HG02938 (cell line): Measurements from ENCODE around the gene CHRNA4.
"Not testable (repeated sequence)": the region's sequence is repeated elsewhere in the genome, so short reads cannot be mapped to it uniquely, and the experiment has no call there.

Source experiments
- ATAC-seq: cut with Tn5 transposase; IDR thresholded peaks from one replicate; pipeline ENCODE4 v1.9.1; 2021; ENCODE audit warnings: mild to moderate bottlenecking, moderate library complexity; ENCODE audit not compliant: unreplicated experiment

CHRNA4 gene

DNA sequence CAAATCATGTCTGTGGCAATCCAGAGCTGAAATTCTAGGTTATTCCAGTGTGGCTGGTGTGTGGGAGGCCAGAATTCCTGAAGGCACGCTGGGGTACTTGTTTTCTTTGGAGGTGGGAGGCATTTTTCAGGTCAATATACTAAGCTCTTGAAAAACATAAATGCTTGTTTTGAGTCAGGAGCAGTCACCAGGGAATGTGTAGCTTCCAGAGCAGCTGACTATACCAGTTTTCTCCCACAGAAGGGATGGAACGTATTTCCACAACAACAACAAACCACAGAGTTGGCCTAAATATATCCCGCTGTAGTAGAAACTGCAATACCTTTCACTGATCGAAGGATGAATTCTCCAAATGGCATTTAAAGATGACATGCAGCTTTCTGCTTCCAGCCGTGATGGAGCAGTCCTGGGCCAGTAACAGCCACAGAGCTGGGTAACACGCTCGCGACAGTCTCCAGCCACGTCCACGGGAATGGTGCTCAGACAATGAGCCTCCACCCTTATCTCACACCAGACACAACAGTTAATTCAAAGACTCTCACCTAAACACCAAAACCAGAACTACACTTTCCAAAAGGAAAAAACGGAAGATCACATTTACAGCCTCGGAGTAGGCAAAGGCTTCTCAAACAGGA, 23.2 kb downstream of the CHRNA4 start:
- no peak for ATAC-seq

DNA sequence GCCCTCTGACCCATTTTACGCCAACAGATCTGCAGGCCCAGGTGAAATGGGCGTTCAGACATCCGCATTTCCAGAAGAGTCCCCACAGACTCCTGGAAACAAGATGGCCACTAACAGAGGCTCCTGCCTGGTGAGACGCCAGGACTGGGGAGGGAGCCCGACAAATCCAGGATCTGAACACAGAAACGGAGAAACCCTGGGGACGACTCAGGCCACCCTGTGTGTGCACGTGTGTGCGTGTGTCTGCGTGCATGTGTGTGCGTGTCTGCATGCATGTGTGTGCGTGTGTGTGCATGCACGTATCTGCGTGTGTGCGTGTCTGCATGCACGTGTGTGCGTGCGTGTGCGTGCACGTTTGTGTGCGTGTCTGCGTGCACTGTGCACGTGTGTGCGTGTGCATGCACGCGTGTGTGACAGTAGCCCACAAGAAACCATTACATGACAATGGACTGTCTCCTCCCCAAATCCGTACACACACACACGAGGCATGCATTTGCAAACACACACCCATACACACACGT, 24.9 kb downstream of the CHRNA4 start:
- ATAC-seq, result no peak

DNA sequence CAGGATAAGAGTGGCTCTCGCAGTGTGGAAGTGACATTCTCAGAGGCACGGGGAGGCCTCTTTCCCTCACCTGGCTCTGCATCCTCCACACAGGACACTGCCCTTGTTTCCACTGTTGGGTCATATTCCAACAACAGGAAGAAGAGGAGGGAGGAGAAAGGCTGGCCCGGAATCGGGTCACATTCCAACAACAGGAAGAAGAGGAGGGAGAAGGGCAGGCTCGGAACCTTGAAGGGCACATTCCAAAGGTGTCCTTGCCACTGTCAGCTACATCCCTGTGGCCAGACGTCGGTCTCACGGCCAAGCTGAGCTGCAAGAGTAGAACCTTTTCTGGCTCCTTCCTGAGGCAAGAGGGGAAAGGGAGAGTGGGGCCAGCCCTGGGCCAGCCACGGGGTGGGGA, 25.4 kb downstream of the CHRNA4 start:
- no peak for ATAC-seq

DNA sequence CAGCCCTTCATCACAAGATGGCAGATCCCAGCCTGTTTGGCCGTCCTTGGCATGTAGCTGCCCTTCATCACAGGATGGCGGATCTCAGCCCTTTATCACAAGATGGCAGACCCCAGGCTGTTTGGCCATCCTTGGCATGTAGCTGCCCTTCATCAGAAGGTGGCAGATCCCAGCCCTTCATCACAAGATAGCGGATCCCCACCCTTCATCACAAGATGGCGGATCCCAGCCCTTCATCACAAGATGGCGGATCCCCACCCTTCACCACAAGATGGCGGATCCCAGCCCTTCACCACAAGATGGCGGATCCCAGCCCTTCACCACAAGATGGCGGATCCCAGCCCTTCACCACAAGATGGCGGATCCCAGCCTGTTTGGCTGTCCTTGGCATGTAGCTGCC, 26.1 kb downstream of the CHRNA4 start:
- ATAC-seq, result not testable (repeated sequence)

DNA sequence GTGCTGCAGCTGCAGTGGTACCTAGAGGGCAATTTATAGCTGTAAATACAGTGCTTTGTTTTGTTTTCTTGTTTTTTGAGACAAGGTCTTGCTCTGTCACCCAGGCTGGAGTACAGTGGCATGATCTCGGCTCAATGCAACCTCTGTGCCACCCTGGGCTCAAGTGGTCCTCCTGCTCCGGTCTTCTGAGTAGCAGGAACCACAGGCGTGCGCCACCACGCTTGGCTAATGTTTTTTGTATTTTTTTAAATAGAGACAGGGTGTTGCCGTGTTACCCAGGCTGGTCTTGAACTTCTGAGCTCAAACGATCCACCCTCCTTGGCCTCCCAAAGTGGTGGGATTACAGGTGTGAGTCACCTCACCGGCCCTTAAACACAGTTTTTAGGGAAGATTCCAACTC, 26.8 kb downstream of the CHRNA4 start:
- ATAC-seq, result no peak

DNA sequence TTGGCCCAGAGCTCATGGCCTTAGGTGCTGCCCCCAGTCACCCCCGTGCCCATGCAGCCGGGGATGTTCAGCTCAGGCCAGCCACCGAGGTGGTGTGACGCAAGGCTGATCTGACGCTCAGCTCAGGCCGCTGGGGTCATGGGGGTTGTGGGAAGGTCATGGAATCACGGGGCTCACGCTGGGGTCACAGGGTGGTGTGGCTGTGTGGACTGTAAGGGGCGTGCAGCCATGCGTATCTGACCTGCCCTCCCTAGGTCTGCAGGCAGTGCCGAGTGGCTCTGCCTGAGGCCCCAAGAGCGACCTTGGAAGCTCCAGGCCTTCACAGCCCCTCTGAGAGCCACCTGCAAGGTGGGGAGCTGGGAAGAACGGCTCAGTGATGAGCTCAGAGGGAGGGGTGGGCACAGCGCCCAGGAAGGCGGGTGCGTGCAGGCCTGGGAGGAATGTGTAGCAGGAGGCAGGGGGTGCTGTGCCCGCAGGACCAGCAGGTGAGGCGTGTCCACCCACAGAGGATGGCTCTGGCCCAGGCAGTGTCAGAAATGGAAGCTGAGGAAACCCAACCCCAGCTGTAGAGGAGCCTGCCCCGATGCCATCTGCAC, 27.8 kb downstream of the CHRNA4 start:
- no peak for ATAC-seq

DNA sequence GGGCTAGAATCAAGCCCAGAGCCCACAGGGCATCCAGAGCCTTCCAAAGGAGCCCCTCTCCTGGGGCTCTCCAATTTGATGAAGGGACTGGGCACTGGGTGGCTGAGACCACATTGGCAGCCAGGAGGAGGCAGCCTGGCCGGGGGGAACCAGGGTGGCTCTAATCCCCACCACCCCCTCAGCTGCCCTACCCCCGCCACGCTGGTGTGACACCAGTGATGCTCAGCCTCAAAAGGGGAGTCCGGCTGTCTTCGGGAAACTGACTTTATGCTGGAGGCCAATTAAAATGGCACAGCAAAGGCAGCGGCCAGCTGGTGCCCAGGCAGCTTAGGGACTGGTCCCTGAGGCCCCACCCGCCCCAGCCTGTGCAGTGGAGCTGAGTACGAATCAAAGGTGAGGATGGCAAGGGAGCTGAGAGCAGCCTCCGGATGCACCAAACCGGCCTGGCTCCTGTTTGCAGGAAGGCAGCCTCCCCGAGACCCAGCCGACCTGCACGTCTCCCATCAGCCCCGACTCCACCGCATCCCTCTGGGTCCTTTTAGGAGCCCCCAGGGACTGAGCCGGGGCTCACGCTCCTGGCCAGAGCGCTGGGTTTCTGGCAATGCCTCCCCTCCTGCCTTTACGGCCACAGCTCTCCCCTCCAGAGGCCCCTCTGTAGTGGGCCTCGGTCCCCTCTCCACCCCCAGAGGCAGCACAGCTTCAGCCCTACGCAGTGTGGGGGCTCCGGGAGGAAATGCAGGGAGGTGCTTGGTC, 28.5 kb downstream of the CHRNA4 start:
- no peak for ATAC-seq

DNA sequence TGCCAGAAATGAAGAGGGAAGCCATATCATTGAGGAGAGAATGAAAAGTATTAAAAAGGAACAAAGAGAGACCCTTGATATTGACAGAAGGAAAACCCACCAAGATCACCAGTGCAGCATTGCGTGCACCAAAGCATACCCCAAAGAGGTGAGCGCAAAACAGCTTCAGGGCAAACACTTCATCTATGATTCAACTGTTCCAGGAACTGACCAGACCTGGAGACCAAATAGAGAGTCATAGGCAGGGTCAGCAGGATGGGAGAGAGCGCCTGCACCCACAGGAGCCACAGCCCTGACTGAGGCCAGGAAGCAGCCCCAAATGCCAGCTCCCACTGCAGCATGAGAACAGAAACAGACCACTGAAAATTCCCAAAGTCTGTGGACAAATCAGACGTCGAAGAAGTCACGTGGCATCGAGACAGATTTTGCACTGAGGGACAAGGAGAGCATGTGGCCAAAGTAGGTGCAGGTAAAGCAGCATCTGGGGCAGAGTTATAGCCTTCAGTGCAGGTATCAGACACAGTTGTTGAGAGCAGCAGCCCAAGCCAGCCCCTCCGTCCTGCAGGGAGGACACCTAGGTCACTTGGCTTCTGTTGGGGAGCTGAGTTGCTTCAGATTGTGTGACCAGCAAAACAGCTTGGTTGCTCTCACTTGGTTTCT, 29.3 kb downstream of the CHRNA4 start:
- ATAC-seq, result no peak

DNA sequence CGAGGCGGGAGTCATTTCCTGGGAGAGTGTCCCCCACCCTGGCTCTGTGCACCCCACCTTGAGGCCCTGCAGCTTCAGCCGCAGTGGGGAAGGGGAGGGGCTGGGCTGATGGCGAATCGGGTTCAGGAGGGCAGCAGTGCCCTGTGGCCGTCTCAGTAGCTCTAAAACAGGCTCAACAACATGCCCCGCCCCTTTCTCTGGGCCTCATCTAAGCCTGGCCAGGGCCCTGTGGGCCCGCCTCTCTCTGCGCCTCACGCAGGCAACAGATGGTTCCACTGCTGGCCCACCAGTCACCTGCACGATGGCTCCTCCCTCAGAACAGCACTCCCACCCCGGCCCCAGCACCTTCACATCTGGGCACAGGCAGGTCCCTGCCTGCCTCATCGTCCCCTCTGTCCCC, 30.2 kb downstream of the CHRNA4 start:
- ATAC-seq, result no peak

DNA sequence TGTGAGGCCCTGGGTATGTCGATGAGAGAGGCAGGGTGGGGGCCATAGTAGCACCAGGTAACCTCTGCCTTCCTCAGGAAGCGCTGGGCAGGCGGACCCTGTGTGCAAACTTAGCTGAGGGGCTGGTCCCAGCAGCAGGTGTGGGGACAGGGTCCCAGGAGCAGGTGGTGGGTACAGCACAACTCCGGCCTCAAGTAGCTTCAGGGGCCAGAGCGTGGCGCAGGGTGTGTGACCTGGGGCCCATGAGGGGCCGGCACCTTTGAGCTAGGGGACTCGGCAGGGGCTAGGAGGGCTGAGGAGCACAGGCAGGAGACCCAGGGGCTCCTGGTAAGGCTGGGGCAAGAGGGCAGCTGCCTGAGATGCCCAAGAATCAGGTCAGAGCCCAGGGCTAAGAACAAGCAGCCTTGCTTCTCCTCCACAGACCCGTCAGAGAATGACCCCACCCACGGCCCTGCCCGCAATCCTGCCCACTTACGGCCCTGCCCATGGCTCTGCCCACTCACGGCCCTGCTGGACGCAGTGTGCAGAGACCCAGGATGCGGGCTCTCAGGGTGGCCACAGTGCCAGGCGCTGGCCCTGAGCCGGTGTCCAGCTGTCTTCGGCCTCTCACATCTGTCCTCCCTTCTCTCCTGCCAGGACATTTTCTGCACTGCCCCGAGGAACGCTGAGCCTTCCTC, 30.9 kb downstream of the CHRNA4 start:
- ATAC-seq, result no peak

DNA sequence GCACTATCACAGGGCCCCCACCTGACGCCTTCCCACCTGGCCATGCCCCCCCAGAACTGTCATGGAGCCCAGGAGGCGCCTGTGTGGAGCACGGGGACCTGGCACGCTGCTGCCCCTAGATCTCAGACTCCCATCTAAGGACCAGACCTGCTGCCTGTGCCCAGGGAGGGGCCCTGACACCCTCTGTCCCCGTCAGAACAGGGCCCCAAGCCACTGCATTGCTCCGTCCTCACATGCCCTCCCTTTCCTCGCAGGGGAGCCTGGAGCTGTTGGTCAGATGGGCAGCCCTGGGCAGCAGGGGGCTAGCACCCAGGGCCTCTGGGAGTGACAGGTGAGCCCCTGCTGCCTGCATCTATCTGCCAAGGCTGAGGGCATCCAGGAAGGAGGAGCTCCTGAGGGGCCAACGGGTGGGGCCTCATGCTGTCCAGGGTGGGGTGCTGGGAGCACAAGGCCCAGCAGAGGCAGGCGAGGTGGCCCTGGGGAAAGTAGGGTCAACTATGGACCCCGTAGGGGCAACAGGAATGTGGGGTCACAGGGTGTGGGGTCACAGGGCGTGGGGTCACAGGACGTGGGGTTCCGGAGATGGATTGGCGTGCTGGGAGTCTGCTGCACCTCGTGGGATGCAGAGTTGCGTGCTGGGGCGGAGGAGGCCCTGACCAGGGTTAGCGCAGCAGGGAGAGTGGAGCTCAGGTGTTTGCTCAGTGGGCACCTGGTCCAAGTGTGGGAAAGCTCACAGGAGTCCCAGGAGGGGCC, 31.6 kb downstream of the CHRNA4 start:
- ATAC-seq, result no peak

DNA sequence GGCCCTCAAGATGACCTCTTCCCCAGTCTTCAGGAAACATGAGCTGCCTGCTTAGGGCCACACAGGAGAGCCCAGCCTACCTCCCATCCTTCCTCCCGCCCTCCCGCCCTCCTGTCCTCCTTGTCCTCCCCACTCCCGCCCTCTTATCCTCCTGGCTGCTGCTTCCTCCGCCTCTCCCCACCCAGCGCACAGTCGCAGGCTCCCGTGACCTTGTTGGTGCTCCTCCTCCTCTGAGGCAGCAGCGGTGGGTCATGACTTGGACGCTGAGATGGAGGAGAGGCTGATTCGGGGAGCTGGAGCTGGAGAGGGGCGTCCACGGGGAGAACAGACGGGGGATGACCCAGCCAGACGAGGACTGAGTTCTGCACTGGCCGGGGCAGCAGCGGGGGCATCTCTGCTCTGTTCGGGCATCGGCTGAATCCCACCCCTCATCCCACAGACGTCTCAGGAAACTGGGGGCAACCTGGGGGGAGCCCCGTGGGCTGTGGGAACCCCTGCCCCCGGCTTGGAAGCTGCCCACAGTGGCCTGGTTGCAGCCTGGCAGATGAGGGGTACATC, 32.4 kb downstream of the CHRNA4 start:
- ATAC-seq, result no peak

DNA sequence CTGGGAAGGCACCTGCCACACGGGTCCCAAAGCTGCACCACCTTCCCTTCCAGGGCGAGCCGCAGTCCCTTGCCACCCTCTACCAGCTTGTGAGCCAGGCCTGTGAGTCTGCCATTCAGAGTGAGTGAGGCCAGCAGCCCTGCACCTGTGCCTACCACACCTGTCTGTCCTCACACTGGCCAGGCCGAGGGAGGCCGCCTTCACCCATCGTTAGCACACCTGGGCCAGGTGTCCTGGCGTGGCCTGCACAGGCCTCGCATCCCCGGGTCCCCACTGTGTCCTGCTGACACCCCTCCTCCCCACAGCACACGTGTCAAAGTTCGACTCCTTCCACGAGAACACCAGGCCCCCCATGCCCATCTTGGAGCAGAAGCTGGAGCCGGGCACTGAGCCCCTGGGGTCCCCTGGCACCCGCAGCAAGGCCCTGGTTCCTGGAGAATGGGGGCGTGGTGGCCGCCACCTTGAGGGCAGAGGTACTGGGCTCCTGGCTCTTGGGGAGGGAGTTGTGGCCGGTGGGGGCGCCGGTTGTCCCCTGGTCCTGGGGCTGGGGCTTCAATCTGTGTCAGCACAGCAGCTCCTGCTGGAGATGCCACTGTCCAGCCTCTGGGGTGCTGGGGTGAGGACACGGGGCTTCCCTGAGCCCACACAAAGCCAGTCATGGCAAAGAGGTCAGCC, 33.0 kb downstream of the CHRNA4 start:
- no peak for ATAC-seq

DNA sequence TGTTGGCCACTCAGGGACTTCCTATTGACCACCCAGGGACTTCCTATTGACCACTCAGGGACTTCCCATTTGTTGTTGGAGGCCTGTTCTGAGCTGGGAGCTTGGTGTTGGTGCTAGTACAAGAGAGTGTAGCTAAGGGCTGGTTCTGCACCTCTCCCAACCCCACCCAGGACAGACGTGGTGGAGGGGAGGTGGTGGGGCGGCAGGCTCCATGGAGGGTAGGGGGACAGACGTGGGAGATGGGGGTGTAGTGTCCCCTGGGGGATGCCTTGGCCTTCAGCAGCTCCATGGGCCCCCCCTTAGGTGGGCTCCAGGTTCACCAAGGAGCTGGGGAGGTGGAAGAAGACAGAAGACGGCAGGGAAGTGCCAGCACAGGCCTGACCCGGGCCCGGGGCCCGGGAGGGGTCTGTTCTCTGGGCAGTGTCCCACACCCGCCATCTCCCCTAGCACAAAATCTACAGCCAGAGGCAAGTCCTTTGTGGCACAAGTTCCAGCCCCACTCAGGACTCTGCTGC, 33.9 kb downstream of the CHRNA4 start:
- ATAC-seq, result no peak

DNA sequence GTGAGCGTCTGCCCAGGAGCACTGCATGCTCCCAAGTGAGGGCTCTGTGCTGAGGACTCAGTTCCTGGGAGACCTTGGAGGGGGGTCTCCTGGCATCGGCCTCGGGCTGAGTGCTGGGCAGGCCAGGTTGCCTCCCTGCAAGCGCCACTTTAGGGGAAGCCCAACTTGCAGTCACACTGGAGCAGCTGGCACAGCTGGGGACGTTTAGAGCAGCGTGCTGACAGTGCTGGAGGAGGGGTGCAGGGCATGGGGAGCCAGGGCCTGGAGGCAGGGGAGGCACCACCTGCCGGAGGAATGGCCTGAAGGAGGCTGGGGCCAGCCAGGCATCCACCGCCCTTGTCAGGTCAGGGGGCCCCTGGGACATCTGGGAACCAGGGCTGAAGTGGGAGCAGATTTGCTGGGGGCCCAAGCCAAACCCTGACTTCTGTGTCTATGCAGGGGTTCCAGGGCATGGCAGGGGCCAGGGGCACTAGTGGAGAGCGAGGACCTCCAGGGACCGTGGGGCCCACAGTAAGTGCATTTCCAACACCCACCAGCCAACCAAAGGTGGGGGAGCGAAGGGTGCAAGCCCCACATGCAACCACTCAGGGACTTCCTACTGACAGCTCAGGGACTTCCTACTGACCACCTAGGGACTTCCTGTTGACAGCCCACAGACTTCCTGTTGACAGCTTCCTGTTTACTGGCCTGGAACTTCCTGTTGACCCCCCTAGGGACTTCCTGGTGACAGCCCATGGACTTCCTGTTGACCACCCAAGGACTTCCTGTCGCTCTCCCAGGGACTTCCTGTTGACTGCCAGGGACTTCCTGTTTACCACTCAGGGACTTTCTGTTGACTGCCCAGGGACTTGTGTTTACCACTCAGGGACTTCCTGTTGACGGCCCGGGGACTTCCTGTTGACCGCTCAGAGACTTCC, 34.6 kb downstream of the CHRNA4 start:
- ATAC-seq, result no peak

DNA sequence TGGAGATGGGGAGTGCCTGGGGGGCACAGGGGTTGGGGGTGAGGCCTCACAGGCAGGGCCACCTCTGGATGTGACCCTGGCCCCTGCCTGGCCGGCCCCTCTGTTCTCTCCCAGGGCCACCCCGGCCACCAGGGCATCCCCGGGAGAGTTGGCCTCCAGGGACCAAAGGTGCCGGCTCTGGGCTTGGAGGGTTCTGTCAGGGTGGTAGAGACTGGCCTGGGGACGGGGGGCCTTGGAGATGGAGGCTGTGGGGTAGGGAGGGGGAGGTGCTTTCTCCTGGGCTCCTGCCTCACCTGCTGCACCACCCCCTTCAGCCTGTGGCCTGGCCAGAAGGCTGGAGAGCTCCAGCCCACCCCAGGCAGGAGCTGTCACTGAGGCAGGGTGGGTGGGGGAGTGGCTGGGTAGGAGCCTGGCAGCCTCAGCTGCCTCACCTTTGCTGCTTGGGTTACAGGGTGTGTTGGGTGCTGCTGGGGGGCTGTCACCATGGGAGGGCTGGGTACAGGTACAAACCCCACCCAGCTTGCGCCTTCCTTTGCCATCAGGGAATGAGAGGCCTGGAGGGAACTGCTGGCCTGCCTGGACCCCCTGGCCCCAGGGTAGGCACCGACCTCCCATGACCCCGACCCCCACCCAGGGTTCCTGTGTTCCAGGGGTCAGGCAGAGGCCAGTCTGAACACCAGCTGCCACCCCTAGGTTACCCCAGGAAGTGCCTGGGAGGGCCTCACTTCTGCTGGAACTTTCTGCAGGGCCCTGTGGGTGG, 35.4 kb downstream of the CHRNA4 start:
- ATAC-seq, result no peak

DNA sequence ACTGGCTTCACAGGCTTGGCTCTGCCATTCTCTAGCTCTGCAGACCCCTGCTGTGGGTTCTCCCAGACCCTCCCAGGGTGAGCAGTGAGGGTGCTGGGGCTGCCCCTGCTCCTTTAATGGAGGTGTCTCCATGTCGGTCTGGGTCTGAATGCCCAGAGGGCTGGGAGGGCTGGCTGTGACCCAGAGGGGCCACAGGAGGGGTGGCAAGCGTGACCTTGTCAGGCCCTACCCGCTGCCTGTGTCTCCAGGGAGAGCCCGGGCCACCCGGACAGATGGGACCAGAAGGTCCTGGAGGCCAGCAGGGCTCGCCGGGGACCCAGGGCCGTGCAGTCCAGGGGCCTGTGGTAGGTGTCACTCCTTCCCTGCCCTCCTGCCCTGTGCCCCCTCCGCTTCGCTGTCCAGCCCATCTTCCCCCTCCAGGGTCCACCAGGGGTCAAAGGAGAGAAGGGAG, 36.1 kb downstream of the CHRNA4 start:
- no peak for ATAC-seq
